Colonic mucosa (tissue), 4 donors: ENCODE data around the gene TBCD. TPM values are rescaled to one million over a fixed set of nuclear protein-coding genes. Genes with fewer than 3 reads are reported as not detected.

Experiments used
- DNase-seq: peaks from one replicate; pipeline ENCODE4 v3.0.0-alpha.2; 2020
- H3K27ac ChIP-seq: fragments of 200-600 bp; one replicate; pipeline ENCODE4 v1.8.0; 2021
- H3K27me3 ChIP-seq: fragments of 200-600 bp; one replicate; pipeline ENCODE4 v1.8.0; 2021
- H3K36me3 ChIP-seq: fragments of 200-600 bp; one replicate; pipeline ENCODE4 v1.8.0; 2021
- H3K4me1 ChIP-seq: fragments of 200-600 bp; one replicate; pipeline ENCODE4 v1.8.0; 2021; ENCODE audit warnings: mild to moderate bottlenecking
- H3K4me3 ChIP-seq: fragments of 200-600 bp; one replicate; pipeline ENCODE4 v1.8.0; 2021
- H3K9ac ChIP-seq, 2 donors: one replicate each; pipeline ENCODE4 v1.7.0; 2013; ENCODE audit warnings: control low read depth in 2 of 2, low read depth in 2 of 2, low read length in 2 of 2
- H3K9me3 ChIP-seq: fragments of 200-600 bp; one replicate; pipeline ENCODE4 v1.8.0; 2021
- intact Hi-C: fragments of 100-400 bp; cut with DNase I; formaldehyde crosslinking; loops from one replicate; pipeline ENCODE4 v1.14.1; 2022
- total RNA-seq, 2 donors: library from RNA; stranded (reverse); fragmentation: NEBNext Ultra II Directional in 1 of 2; extraction: Animal tissue kit (Norgen Biotek cat#: 25700) in 1 of 2; gene quantifications; one replicate each; pipeline ENCODE4 v1.2.1, GENCODE V29; 2021
- TF ChIP-seq, protein P1 (sequence below): fragments of 200-600 bp; IDR thresholded peaks from one replicate; pipeline ENCODE4 v1.8.0; 2022; ENCODE audit warnings: antibody characterized with exemption, mild to moderate bottlenecking
- donor health status: healthy.
- donor health status: DM: no; HTN: no; CAD: no.
- donor health status: DM: no; HTN: no; CAD: no.

The TBCD gene
- total RNA-seq, 2 donors from 2014 or later: 49.2 to 101 TPM

GRCh38 chr17:82804442-82805191, 52.8 kb downstream of the TBCD start:
- TF ChIP-seq, protein P1, sequence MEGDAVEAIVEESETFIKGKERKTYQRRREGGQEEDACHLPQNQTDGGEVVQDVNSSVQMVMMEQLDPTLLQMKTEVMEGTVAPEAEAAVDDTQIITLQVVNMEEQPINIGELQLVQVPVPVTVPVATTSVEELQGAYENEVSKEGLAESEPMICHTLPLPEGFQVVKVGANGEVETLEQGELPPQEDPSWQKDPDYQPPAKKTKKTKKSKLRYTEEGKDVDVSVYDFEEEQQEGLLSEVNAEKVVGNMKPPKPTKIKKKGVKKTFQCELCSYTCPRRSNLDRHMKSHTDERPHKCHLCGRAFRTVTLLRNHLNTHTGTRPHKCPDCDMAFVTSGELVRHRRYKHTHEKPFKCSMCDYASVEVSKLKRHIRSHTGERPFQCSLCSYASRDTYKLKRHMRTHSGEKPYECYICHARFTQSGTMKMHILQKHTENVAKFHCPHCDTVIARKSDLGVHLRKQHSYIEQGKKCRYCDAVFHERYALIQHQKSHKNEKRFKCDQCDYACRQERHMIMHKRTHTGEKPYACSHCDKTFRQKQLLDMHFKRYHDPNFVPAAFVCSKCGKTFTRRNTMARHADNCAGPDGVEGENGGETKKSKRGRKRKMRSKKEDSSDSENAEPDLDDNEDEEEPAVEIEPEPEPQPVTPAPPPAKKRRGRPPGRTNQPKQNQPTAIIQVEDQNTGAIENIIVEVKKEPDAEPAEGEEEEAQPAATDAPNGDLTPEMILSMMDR: no peak
- Histone ChIP-seq H3K27ac (no peak overlapping the region), H3K9ac (no peak overlapping the region), H3K36me3 (no peaks in the 10 kb centered on the region), H3K4me1 (no peaks in the 10 kb centered on the region), H3K9me3 (no peaks in the 10 kb centered on the region), H3K27me3 (no peaks in the 10 kb centered on the region), H3K4me3 (no peak overlapping the region)
- intact Hi-C loops: no loop called here
- DNase-seq: peak; percentile 37

GRCh38 chr17:82805254-82805653, 53.4 kb downstream of the TBCD start:
- Histone ChIP-seq H3K9me3 (no peaks in the 10 kb centered on the region), H3K4me1 (no peaks in the 10 kb centered on the region), H3K9ac (no peak overlapping the region), H3K36me3 (no peaks in the 10 kb centered on the region), H3K4me3 (no peak overlapping the region), H3K27ac (no peak overlapping the region), H3K27me3 (no peaks in the 10 kb centered on the region)
- TF ChIP-seq, protein P1: no peak
- DNase-seq: no peak
- intact Hi-C loops: no loop called here

GRCh38 chr17:82805823-82806222, 54.0 kb downstream of the TBCD start:
- H3K9me3 ChIP-seq: no peaks in the 10 kb centered on the region
- DNase-seq: no peak
- intact Hi-C loops: no loop called here
- H3K27me3 ChIP-seq: no peaks in the 10 kb centered on the region
- no peaks in the 10 kb centered on the region for H3K4me1 ChIP-seq
- TF ChIP-seq, protein P1: no peak
- no peak overlapping the region for H3K9ac ChIP-seq
- H3K36me3 ChIP-seq: no peaks in the 10 kb centered on the region
- H3K27ac ChIP-seq: no peak overlapping the region
- H3K4me3 ChIP-seq: no peak overlapping the region

DNA sequence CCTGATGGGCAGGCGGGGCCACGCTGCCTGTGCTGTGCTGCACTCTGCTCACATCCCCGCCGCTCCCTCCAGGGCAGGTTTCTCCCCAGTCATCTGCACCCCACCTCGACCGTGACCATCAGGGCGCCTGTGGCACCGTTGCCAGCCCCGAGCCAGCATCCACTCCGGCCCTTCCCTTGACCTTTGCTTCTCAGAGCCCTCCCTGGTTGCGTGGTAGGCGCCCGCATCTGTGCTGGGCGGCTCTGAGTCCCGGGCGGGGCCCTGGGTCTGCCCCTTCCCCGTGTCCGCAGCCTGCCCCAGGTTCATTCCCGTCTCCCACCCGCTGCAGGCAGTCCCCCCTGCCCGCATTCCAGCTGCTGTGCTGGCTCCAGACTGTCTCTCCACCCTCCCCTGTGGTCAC, 54.8 kb downstream of the TBCD start:
- TF ChIP-seq, protein P1: no peak
- intact Hi-C loops: no loop called here
- no peak overlapping the region for H3K4me3 ChIP-seq
- H3K9ac ChIP-seq: no peak overlapping the region
- no peak for DNase-seq
- H3K36me3 ChIP-seq: no peaks in the 10 kb centered on the region
- no peaks in the 10 kb centered on the region for H3K27me3 ChIP-seq
- no peaks in the 10 kb centered on the region for H3K4me1 ChIP-seq
- H3K9me3 ChIP-seq: no peaks in the 10 kb centered on the region
- H3K27ac ChIP-seq: no peak overlapping the region

DNA sequence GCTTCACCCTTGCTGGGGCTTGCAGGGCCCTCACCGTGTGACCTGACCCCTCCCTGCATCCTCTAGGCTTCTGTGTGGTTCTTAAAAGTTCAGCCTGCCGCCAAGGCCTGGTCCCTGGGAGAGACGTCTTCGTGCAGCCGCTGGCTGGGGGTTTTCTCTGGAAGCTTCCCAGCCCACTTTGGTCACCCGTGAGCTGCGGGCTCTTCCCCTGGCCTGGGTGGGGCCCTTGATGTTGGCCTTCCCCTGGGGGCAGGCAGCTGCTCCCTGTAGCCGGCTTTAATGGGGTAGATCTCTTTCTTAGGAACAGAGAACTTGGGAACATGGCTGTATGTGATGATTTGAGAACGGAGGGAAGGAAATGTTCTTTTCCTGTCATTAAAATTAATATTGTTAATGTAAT, 55.2 kb downstream of the TBCD start:
- no peaks in the 10 kb centered on the region for H3K9me3 ChIP-seq
- no peak overlapping the region for H3K4me3 ChIP-seq
- TF ChIP-seq, protein P1: no peak
- no peak for DNase-seq
- H3K27ac ChIP-seq: no peak overlapping the region
- intact Hi-C loops: no loop called here
- H3K36me3 ChIP-seq: no peaks in the 10 kb centered on the region
- no peaks in the 10 kb centered on the region for H3K4me1 ChIP-seq
- no peak overlapping the region for H3K9ac ChIP-seq
- H3K27me3 ChIP-seq: no peaks in the 10 kb centered on the region
